GM20431 (cell line): ENCODE measurements around the gene CDC42EP3.

Source experiments
- in situ Hi-C: fragments of 300-500 bp; cut with MseI, MboI; formaldehyde crosslinking; loops from one replicate; pipeline ENCODE4 v1.15.0; 2020; ENCODE audit warnings: low sequenced_read_pairs; ENCODE audit not compliant: unreplicated experiment

CDC42EP3 gene

DNA sequence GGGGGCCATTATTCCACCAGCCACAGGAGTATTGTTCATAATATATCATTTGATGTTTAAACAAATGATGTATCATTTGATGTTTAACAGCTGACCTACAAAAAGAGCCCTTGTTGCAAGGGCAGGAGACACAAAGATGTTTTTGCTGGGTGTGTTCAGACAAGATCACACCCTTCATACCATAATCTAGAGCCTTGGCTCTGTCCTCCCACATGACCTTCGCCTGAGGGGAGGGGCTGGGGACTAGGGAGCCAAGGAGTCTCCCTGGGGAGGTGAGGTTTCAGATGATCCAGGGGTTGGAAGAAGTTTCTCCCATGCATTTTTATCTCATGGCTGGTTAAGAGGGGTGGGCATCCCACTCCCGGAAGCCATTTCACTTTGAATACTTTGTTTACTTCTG, 33.5 kb downstream of the CDC42EP3 start:
- in situ Hi-C loops: no loop called here

DNA sequence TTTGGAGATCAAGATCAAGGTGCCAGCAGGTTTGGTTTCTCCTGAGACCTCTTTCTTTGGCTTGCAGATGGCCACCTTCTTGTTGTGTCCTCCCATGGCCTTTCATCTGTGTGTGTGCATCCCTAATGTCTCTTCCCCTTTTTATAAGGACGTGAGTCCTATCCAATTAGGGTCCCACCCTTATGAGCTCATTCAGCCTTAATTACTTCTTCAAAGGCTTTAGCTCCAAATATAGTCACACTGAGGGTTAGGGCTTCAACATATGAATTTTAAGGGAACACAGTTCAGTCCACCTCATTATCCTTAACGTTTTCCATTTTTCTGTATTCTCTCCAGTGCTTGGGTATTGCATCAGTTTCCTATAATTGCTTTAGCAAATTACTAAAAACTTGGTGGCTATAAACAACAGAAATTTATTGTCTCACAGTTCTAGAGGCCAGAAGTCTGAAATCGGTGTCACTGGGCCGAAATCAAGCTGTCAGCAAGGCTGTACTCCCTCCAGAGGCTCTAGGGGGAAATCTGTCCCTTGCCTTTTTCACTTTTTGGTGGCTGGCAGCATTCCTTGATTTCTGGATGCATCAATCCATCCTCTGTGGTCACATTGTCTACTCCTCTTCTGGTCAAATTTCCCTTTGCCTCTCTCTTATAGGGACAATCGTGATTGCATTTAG, 34.1 kb downstream of the CDC42EP3 start:
- in situ Hi-C loops: no loop called here

DNA sequence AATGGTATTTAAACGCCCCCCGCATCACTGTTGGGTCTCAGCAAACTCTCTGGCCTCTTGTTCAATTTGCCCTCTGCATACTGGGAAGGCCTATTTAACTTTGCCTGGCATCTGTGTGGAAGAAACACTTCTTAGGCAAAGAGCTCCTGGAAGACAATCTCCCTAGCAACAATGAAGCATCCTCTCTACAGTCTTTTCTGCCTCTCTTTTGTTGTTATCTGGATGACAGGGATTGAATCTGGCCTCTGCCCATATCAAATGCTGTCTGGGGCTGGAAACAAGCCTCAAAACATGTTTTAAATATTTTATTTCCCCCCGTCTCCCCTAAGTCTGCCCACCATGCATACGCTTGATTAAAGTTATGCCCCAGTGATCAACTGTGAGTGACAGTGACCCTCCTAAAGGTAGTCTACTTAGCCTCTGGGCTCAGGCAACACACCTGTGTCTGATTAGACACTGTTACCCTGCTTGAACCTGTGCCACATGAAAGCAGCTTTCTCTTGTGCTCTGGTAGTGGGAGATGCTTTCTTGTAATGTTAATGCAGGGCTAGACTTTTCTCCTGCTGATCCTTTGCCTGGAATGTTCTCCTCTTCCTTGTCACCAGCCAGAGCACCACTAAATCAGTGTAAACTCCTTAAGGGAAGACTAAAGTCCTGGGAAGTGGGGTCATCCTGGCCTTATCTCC, 34.9 kb downstream of the CDC42EP3 start:
- in situ Hi-C loops: no loop called here

DNA sequence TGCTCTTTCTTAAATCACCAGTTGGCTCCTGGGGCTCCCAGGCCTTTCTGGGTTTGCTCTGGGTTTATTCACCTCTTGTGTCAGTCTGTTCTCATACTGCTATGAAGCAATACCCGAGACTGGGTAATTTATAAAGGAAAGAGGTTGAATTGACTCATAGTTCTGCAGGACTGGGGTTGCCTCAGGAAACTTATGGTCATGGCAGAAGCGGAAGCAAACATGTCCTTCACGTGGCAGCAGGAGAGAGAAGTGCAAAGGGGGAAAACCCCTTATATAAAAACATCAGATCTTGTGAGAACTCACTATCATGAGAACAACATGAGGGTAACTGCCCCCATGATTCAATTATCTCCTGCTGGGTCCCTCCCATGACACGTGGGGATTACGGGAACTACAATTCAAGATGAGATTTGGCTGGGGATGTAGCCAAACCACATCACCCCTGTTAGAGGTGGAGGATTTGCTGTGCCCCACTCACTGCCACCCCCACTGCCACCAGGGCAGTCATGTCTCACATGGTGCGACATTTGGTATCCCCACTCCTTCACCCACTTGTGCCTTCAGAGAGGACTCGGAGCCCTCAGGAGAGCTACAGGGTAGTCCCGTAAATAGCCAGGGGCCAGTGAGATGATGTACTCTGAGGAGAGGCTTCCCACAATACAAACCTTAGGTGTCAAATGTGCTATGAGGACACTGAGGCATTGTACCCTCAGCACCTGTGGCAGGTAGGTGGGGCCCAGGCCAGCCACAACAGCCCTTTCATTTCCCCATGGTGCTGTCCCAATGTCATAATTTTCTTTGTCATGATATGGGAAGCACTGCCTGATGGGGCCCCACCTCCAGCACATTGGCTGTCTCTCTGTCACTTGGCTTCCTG, 35.7 kb downstream of the CDC42EP3 start:
- in situ Hi-C loops: no loop called here

DNA sequence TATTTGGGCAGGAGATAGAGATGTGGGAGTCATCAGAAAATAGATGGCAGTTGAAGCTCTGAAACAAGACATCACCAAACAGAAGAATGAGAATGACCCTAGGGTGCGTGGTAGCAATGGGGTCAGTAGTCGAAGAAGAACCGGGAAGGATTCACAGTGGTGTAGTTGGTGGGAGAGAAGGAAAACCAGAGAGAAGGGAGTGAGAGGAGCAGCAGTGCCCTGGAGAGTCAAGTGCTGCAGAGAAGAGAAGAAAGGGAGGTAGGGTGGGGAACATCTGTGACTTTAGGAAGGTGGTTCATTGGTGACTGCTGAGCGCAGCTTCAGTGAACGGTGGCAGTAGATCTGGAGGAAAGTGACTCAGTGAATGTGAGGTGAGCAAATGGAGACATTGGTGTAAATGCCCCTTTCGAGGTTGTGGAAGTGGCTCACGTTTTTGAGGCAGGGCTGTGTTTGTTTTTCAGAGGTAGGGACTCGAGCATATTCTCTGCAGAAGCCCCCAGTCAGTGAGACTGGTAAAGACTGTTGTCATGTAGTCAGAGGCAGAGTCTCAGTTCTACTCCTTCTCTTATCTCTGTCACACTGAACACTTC, 36.4 kb downstream of the CDC42EP3 start:
- in situ Hi-C loops: no loop called here

DNA sequence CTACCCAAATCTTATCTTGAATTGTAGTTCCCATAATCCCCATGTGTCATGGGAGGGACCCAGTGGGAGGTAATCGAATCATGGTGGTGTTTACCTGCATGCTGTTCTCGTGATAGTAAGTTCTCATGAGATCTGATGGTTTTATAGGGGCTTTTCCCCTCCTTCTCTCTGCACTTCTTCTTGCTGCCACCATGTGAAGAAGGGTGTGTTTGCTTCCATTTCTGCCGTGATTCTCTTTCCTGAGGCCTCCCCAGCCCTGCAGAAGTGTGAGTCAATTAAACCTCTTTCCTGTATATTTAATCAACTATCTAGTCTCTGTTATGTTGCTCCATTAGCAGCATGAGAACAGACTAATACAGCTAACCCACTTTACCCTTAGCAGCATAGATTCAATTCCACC, 37.6 kb downstream of the CDC42EP3 start:
- in situ Hi-C loops: no loop called here

DNA sequence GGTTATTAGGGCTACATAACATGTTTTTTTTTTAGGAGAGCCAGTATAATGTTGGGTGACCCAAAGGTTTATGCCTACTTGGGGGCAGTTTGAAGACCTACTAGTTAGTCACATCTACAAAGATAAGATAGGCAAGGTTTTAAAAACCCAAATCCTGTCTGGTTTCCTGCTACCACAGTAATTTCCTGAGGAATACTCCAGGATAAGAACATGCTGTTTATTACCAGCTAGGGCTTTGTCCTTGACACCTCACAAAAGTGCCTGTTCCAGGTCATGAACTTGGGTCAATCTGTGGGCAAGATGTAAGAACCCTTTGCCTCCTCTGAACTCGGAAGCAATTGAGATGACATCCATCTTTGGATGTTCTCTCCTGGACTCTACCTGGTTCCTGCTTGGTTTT, 38.2 kb downstream of the CDC42EP3 start:
- in situ Hi-C loops: no loop called here

DNA sequence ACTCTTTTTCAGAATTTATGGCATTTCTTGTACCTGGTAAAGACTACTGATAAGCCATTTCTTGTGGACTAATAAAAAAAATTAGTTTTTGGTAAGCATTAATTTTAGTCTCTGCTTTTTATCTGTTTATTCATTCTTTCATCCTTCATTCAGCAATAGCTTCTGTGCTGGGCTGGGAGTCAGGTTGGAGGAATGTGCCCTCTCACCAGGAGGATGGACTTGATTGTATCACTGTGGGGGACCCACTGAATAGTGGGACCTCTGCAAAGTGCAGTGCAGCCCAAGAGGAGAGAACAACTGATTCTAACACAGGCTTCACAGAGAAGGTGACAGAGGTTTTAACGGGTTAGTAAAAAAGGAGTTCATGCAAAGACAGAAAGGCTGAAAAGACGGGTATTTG, 39.1 kb downstream of the CDC42EP3 start:
- in situ Hi-C loops: no loop called here

DNA sequence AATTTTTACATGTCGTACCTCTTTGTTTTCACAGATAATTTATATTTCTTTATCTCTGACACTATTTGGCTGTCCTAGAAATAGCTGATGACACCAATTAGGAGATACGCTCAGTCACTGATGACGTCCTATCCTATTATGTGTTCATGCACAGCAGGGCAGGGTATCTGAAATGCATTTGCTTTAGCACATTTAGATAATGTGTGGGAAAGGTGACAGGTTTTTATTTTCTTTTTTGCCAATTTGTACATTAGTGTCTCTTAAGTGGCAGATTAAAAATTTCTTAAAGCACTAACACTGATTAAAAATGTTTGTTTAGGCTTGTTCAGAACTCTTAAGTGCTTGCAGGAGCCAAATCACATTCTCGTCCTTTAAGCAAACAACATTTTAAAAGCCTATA, 39.7 kb downstream of the CDC42EP3 start:
- in situ Hi-C loops: no loop called here

DNA sequence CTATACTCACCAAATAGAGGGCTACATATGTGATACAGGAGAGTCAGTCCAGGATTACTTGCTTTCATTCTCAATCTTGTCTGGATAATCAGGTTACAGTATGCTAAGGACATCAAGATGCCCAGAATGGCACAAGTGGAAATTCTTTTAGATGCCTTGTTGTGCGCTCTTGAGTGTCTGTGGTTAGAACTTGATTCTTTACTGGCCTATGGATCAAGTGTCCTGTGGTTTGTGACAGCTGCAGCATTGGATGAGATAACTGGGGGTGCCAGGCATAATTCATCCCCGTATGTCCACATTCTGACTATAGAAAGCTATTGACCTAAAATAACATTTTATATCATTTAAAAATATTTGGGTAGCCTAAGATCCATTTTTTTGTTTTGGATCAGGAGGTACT, 40.1 kb downstream of the CDC42EP3 start:
- in situ Hi-C loops: no loop called here

DNA sequence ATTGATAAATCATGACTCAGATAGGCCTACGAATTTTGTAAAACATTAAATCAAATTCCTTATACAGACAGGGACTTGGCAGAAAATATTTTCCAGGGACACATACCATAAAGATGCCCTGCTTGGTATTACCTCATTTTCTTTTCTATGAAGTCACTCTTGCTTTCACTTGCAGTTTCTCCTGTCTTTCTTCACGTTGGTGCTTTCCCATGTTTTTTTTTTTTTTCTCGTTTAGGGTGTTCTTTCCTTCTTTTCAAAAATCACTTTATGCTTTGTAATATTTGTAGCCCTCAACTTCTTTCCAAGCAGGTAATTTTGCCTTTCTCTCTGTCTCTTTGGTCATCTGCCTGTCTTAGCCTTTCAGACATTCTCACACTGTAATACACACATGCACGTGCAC, 40.7 kb downstream of the CDC42EP3 start:
- in situ Hi-C loops: no loop called here

DNA sequence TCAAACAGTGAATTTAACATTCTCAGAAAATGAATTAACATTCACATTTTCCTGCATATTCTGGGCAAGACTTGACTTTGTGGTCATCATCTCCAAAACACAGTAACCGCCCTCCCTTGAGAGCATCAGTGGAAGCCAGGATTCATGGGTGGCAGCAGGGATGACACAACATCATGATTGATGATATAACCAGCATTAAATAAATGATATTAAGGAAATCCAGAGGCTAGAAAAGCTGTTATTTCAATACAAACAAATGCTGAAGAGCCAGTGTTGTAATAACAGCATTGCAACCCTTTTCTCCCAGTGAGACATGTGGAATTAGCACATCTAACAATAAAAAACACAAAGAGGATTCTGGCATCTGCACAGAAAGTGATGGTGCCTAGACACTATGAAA, 41.1 kb downstream of the CDC42EP3 start:
- in situ Hi-C loops: no loop called here

DNA sequence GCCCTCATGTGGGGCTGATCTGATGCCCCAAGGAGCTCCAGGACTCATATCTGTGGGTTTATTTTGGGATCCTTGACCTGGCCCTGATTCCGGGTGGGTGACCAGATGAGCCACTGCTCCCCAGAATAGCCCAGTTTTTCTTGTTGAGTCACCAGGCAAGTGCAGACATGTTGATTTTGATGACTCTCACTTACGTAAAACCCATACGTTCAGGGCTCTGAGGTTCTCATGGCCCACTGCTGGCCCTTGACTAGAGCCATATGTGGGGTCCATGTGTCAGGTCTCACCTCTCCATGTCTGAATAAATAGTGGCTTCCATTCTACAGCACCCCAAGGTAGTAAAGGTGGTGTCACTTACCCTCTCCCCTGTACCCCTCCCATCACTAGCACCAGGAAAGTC, 41.9 kb downstream of the CDC42EP3 start:
- in situ Hi-C loops: no loop called here

DNA sequence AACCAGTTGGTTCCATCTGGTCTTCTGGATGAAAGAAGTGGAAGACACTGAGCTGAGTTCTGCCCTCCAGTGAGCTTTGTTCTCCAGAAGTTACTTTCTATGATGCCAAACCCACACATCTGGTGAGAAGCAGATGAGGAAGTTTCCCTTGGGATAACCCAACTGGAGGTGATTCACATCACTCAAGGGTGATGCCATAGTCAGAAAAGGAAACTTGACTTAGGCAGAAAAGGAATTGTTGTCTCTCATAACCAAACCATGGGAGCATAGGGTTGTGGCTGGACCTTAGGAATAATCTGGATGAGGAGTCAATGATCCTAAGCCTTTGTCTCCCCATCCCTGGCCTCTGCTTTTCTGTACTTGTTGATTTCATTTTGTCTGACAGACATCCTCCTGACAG, 43.7 kb downstream of the CDC42EP3 start:
- in situ Hi-C loops: no loop called here

DNA sequence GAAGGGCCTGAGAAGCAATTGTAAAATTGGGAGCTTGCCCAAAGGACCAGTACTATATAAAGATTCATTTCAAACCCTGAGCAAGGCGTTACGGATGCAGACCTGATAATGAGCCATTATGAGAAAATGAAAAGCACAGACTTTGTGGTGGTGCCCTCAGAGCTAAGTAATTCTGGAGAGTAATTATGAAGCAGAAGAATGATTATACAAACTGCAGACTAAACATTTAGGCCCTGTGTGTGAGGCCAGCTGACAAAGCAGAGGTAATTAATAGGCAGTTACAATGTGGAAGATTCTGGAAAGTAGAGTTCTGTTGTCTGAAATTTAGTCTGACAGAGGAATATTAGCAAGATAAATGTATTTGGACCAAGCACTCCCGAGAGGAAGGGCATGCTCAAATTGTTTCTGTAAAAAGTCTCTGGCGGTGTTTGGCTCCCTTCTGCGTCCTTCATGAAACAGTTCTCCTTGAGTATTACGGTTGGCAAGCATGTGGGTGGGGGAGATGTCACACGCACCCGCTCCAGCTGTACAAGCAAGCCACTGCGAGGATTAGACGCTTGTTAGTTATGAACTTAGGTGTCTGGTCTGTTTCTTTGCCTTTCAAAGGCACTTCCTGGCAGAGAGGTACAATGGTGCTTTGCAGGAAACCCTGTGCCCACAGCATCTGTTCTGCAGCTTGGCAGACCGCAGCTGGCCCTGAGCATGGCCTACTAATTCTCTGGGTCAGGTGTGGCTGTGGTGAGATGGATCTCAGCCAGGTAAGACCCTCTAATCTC, 45.5 kb downstream of the CDC42EP3 start:
- in situ Hi-C loops: no loop called here

DNA sequence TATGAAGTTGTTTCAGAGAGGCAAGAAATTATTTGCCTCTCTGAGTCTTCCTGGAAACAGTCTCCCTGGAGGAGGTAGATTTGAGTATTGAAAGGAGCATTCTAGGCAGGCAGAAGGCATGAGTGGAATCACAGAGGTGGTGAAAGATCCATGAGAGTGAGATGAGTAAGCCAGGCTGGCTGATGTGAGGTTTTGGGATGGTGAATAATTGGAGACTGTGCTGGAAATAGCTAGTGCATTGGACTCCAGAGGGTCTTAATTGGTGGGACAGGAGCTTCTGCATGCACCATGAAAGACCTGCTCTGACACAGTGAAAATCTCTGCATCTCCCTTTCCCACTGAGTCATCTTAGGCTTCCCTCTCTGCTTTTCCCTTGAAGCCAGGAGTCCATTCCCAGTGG, 46.3 kb downstream of the CDC42EP3 start:
- in situ Hi-C loops: no loop called here

DNA sequence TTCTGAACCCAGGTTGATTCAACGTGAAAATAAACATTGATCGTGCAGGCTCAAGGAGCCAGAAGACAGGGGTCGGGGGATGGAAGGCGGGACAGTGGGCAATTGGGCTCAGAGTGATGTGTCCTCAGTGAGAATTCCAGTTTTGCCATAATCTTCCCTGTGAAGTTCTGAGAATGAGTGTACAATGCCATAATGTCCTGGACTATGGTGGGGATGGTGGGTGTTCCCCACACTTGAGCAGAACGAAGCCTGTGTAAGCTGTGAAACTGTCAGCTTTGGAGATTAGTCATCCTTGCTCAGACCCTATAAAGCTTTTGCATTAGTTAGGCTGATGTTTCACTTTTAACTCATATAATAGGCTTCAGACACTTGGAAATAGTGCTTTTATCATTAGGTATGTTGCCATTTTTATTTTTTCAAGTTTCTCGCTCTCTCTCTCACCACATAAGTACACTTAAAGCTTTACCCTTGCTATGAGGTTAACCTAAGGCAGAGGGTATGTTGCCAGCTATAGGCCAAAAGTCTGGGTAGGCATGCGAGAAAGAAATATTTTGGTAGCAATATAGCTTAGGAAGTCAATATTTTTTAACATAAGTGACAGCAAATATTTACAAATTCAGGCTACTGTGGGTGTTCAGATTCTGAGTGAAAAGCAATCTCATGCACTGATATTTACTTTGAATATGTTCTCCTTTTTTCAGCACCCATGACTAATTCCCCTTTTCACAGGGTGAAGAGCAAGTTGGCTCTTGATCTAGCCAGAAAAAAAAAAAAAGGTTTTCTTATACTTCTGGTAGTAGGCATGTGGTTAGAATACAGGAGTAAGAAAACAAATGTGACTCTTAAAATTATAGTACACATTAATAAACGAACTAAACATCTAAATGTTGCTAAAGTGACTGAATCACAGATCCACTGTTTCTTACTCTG, 47.2 kb downstream of the CDC42EP3 start:
- in situ Hi-C loops: no loop called here

DNA sequence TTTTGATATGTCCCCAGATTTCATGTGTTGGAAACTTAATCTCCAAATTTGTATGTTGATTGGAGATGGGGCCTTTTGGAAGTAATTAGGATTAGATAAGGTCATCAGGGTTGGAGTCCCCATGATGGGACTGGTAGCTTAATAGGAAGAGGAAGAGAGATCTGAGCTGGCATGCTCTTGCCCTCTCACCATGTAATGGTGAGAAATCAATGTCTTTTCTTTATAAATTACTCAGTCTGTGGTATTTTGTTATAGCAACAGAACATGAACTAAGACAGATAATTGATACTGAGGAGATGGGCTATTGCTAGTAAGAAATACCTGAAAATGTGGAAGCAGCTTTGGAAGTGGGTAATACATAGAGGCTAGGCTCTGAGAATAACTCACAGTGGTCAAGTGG, 48.0 kb downstream of the CDC42EP3 start:
- in situ Hi-C loops: no loop called here
